Cardiac muscle cell (in vitro differentiated cells and primary cell): Measurements from ENCODE around the gene SMIM35. TPM values are rescaled to one million over a fixed set of nuclear protein-coding genes. Genes with fewer than 3 reads are reported as not detected.

Experiments
- DNase-seq, 2 donors: peaks; one replicate each; pipeline versions ENCODE4 v3.0.0 to v3.0.0-alpha.2; 2010 to 2017; ENCODE audit warnings: low read depth in 1 of 2, low spot score in 1 of 2
- H3K27ac ChIP-seq: fragments of 200-600 bp; sonication (generic); 2 replicates; pipeline ENCODE4 v1.5.1; 2016
- H3K27me3 ChIP-seq: fragments of 200-600 bp; sonication (generic); 2 replicates; pipeline ENCODE4 v1.6.0; 2016; ENCODE audit warnings: control low read depth
- H3K36me3 ChIP-seq: fragments of 200-600 bp; sonication (generic); 2 replicates; pipeline ENCODE4 v1.5.1; 2016; ENCODE audit warnings: control low read depth
- H3K4me1 ChIP-seq: fragments of 200-600 bp; sonication (generic); 2 replicates; pipeline ENCODE4 v1.8.1; 2017; ENCODE audit warnings: low read depth, mild to moderate bottlenecking, mixed run types
- H3K4me3 ChIP-seq: fragments of 200-600 bp; sonication (generic); 2 replicates; pipeline ENCODE4 v1.5.1; 2016; ENCODE audit warnings: mild to moderate bottlenecking
- H3K9me3 ChIP-seq: fragments of 200-600 bp; sonication (generic); 2 replicates; pipeline ENCODE4 v1.5.1; 2017; ENCODE audit warnings: low read depth, mild to moderate bottlenecking, control low read depth
- polyA plus RNA-seq: library from polyadenylated mRNA; unstranded; fragments of >200 nt; fragmentation: Nextera tagmentation; extraction: Ambion mirVana; gene quantifications from 2 replicates; pipeline ENCODE4 v1.2.1, GENCODE V29; 2016
- total RNA-seq: library from RNA; depleted of rRNA; stranded (reverse); fragments of >200 nt; gene quantifications from 2 replicates; pipeline ENCODE4 v1.2.3, GENCODE V29; 2016
- TF ChIP-seq, protein P1 (sequence below): IDR thresholded peaks from 2 replicates; pipeline ENCODE4 v1.5.1; 2012; ENCODE audit warnings: low read depth, mild to moderate bottlenecking, low read length

The SMIM35 gene
- total and polyA plus RNA-seq, 2 experiments from 2014 or later = not detected

DNA sequence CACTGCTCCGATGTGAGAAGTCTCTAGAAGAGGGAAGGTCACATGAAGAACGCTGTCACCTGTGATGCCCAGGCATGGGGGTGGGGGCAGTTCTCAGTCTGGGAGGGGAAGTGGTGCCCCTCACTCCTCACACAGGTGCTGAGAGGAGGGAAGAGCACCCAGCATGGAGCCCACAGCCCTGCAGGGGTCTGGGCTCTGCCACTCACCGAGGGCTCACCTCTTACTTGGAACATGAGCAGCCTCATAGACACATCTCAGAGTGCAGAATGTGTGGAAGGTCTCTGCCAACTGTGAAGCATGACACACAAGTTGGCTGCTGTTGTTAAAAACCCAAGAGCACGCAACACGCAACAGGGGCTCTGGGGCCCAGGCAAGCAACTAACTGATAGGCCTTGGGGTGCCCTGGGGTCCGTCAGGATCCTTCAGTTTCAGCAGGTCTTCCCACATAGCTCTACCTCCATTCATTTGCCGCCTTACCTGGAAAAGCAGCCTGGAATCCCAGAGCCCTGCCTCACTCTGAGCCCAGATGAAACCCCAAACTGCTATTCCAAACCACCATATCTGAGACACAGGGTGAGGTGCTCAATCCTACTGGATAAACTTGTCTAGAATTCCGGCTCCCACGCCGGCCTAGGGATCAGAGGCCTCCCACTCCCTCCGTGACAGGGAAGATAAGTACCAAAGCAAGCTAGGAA is 27.4 kb downstream of the SMIM35 start:
- H3K27me3 ChIP-seq = no peaks in the 10 kb centered on the region
- H3K4me3 ChIP-seq = no peak overlapping the region
- H3K9me3 ChIP-seq = no peaks in the 10 kb centered on the region
- TF ChIP-seq, protein P1, sequence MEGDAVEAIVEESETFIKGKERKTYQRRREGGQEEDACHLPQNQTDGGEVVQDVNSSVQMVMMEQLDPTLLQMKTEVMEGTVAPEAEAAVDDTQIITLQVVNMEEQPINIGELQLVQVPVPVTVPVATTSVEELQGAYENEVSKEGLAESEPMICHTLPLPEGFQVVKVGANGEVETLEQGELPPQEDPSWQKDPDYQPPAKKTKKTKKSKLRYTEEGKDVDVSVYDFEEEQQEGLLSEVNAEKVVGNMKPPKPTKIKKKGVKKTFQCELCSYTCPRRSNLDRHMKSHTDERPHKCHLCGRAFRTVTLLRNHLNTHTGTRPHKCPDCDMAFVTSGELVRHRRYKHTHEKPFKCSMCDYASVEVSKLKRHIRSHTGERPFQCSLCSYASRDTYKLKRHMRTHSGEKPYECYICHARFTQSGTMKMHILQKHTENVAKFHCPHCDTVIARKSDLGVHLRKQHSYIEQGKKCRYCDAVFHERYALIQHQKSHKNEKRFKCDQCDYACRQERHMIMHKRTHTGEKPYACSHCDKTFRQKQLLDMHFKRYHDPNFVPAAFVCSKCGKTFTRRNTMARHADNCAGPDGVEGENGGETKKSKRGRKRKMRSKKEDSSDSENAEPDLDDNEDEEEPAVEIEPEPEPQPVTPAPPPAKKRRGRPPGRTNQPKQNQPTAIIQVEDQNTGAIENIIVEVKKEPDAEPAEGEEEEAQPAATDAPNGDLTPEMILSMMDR = no peak
- no peak overlapping the region for H3K27ac ChIP-seq
- H3K4me1 ChIP-seq = no peaks in the 10 kb centered on the region
- no peaks in the 10 kb centered on the region for H3K36me3 ChIP-seq
- no peak for DNase-seq

DNA sequence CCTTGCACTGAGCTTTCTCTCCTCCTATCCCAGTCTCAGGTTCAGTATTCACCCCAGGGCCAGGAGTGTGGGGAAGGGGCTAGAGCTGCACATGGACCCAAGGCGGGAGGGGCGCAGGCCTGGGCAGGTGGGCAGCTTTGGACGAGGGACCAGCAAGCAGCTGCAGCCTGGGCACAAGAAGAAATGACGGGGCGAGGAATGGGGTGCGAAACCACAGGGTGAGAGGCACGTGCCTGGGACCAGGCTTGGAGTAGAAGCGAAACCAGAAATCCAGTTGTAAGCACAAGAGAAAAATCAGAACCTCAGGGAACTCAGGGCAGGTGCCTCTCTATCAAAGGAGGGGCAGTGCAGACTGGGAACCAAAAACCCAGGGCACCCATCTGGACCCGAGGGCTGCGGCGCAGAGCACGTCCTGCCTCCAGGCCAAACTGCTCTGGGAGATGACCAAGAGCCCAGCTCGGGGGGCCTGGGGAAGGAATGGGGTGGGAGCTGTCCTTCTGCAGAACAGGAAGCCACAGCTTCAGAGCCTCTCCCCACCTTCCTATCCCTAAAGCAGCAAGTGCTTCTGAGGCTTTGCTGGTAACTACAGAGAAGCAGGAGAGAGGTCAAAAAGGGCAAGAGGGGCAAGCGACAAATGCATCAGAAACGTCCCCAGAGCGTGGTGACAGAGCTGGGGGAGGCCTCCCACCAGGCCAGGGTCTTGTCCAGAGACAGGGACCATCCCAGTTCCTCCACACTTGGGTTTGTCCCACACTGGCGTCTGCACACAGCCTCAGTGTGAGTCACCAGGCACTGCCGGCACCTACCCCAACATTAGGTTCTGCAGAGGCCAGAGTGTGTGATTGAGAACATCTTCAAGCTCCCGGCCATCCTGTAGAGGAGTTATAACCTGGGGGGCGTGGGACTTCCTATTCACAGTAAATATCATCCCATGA is 28.2 kb downstream of the SMIM35 start:
- Histone ChIP-seq H3K36me3 (no peaks in the 10 kb centered on the region), H3K9me3 (no peaks in the 10 kb centered on the region), H3K27ac (no peak overlapping the region), H3K4me3 (no peak overlapping the region), H3K4me1 (no peaks in the 10 kb centered on the region), H3K27me3 (no peaks in the 10 kb centered on the region)
- no peak for DNase-seq
- TF ChIP-seq, protein P1 = no peak

DNA sequence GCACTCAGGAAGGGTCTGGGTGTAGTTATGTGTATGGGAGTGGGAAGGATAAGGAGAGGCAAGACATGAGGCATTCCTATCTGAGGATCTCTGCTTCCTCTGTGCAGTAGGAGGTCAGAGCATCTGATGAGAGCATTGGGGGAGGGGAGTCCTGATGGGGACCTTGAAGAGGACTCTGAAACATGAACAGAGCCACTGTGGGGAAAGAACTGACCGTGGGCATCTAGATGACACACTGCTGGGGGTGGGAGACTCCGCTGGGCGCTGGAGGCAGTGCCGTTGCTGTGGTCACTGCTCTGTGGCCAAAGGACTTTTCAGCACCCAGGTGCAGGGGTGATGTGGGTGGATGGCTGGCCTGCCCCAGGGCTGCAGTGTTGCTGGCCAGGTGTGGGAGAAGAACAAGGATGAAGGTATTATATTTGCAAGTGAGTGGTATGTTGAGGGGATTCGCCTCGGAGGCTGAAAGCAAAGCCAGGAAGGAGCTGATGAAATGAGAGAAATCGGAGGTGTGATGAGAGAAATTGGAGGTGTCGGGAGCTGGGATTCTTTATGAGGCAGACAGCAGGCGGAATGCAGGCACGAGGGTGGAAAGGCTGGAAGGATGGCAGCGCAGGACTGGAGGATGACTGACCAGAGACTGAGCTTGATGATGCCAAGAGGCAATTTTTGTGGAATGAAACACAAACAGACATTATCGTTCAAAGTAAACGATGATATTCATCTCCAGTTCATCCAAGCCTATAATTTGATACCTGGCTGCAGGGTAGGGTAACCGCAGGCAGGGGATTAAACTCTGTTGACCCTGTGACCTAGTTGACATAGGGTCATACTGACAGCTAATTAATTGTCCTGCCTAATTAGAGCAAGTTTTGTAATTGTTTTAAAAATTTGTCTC is 29.3 kb downstream of the SMIM35 start:
- no peaks in the 10 kb centered on the region for H3K36me3 ChIP-seq
- TF ChIP-seq, protein P1 = no peak
- no peak for DNase-seq
- H3K9me3 ChIP-seq = no peaks in the 10 kb centered on the region
- H3K4me3 ChIP-seq = no peak overlapping the region
- no peak overlapping the region for H3K27ac ChIP-seq
- H3K4me1 ChIP-seq = no peaks in the 10 kb centered on the region
- H3K27me3 ChIP-seq = no peaks in the 10 kb centered on the region

DNA sequence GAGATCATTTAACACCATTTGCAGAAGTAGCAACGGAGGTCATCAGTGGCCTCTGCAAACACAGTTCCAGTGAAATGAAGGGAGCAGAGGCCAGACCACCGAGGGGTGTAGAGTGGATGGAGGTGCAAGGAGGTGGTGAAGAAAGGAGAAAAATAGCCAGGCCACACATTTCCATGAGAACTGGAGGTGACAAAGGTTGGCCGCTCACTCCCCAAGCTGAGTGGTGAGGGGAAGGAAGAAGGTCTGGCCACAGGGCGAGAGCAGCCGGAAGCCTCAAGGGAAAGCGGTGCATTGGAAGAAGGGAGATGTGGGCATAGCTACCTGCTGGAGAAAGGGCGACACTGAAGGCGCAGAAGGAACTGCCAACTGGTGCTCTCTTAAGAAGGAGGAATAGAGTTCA is 30.0 kb downstream of the SMIM35 start:
- H3K9me3 ChIP-seq = no peaks in the 10 kb centered on the region
- H3K4me3 ChIP-seq = no peak overlapping the region
- H3K27me3 ChIP-seq = no peaks in the 10 kb centered on the region
- DNase-seq = no peak
- TF ChIP-seq, protein P1 = no peak
- H3K27ac ChIP-seq = no peak overlapping the region
- H3K4me1 ChIP-seq = no peaks in the 10 kb centered on the region
- H3K36me3 ChIP-seq = no peaks in the 10 kb centered on the region

DNA sequence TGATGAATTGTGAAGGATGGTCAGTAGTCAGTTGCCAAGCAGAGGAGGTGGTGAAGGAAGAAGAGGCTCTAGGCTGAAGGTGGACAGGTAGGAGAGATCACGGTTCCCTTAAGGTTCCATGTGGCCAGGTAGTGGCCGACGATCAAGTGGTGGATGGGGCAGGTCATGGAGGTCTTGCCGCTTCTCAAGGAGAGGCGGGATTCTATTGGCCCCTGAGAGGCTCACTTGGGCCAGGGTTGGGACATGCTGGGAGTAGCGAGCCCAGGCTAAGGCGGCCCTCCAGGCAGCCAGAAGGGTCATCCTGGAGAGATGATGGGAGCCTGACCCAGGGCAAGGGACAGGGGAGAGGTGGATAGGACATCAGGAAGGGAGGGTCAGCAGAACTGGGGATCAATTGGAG is 30.8 kb downstream of the SMIM35 start:
- H3K4me1 ChIP-seq = no peaks in the 10 kb centered on the region
- DNase-seq = no peak
- TF ChIP-seq, protein P1 = no peak
- no peaks in the 10 kb centered on the region for H3K27me3 ChIP-seq
- no peaks in the 10 kb centered on the region for H3K9me3 ChIP-seq
- H3K27ac ChIP-seq = no peak overlapping the region
- H3K4me3 ChIP-seq = no peak overlapping the region
- no peaks in the 10 kb centered on the region for H3K36me3 ChIP-seq
